HG03439 (cell line): ENCODE results near the gene KIZ.

Source experiments
- ATAC-seq: cut with Tn5 transposase; IDR thresholded peaks from one replicate; pipeline ENCODE4 v1.9.1; 2021; ENCODE audit warnings: mild to moderate bottlenecking, moderate library complexity; ENCODE audit not compliant: unreplicated experiment

The KIZ gene

GRCh38 chr20:21125849-21126580, at the start of gene KIZ:
KIZ (plus strand) TSS chr20:21126082; CDS start chr20:21126116, 34 bp downstream.
- peak; percentile 97 for ATAC-seq

DNA sequence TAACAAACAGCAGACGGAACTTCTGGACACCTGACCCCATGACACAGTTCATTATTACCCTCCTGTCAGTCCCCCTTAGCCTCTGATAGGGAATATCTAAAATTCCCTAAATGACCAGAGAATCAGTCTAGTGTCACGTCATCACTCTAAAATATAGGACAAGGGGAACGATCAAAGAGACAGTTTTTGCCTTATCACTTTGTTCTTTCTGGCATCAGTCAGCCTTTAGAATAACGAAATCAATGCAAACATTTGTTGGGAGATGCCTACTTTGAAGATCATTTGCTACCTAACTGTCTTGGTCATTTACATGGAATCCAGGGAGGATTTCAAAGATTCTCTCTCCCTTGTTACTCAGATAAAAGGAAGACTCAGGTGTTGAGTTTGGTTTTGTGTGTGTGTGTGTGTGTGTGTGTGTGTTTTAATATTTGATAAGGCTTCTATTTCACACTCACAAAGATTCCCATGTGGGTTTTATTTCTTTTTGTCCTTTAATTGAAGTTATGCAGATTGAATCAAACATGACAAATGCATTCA, 48.0 kb upstream of the KIZ start:
- ATAC-seq: no peak

DNA sequence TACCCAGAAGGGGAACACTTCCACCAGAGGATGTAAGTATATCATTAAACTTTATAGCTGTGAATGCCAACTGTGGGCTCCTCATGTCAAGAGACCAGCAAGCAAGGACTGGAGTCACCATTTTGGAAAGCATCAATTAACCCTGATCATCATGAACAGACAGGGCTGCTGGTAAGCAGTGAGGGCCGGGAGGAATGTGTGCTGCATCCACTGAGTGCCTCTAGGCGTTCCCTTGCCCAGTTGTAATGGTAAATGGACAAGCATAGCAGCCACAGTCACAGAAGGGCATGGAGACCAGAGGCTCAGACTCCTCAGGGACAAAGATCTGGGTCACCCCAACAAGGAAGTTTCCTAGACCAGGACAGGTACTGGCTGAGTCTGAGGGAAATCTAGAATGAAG, 43.3 kb upstream of the KIZ start:
- no peak for ATAC-seq

GRCh38 chr20:21083825-21084325, 42.0 kb upstream of the KIZ start:
- no peak for ATAC-seq

DNA sequence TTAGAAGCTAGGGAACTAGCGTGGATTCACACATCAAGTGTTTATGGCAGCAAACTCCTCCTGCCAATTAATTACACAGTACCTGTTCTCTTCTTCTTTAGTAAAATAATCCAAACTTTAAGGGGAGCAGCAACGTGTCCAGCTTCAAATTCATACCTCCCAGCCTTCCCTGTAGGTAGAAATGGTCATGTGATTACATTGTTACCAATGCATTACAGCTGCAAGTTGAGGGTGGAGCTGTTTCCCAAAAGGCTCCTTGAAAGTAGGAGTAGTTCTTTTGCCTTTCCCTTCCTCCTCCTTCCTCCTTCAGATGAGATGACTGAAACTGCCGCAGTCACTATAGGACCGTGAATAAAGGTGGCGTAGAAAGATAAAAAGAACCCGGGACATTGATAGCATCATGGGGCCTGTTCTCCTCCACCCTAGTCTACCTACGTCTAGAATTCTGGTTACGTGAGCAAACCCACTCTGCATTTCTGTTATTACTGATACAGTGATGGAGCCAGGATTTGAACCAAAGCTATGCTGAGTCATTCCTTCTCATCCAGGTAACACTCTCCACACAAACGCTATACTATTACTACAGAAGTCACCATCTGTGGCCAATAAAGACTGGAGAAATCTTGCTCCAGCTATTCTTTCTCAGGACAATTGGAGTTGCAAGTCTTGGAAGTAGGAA, 37.9 kb upstream of the KIZ start:
- ATAC-seq: no peak

GRCh38 chr20:21089391-21089790, 36.5 kb upstream of the KIZ start:
- no peak for ATAC-seq

DNA sequence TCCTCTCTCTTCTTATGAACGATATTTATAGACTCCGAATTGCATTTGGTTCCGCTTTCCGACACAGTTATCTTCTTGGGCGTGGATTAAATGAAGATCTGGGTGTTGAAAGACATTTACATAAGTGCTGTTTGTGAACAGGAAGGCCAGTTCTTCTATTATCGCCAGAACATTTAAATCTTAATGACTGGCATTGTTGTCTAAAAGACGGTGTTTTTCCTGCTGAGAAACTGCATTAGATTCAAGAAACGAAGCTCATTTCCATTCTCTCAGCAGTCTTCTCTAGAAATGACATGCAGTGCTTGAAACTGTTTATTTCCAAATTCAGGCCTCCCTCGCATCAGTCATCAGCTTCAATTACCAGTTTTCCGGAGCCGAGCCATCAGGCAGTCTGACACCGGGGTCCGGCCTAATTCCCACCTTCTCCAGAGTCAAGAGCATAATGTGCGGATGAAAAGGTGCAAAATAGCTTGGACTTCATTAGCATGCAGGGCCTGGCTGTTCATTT, 35.7 kb upstream of the KIZ start:
- no peak for ATAC-seq

DNA sequence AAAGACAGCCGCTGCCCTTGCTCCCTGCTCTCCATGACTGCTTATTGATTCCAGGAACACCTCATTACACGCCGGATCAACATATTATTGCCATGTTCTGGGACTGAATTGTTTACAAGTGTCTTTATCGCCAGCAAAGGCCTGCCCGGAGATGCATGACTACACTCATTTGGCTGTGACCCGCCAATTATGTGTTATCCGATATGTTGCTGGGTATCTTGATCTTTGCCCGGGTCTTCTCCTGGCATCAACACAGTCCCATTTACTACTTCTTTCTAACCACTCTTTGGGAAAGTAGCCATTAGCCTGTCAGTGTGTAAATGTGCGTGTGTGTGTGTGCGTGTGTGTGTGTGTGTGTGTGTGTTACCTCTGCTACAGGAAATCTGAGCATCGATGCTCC, 35.2 kb upstream of the KIZ start:
- ATAC-seq: no peak

- ATAC-seq: no peak
Observed at GRCh38 chr20:21092806-21093205, 33.1 kb upstream of the KIZ start.

DNA sequence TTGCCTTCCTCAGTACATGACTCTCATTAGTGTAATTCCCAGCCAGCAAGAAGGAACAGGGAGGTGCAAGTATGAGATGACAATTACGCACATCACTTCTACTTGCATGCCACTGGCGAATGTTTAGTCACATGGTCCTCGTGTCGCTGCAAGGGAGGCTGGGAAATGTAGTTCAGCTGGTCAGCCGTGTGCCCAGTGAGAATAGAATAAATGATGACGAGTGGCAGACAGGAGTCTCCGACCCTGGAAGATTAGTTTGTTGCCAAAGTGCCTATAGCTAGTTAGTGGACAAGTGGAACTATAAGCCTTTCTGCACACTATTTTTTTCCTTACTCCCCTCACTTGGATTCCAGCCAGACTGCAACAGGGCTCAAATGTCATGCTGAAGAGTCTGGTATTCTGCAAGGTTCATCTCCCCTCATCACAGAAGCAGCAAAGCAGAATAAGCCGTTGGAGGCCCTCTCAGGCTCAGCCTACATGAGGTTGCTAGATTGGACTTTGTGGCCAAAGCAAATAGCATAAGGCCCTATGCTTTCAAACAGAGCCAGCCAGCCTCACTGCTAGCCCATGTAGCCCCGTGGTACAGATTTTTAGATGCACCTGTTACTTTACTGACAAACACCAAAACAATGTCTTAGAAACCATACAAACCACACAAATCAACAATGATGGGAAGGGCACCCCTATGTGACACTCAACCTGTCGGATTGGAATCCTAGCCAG, 29.4 kb upstream of the KIZ start:
- no peak for ATAC-seq

- ATAC-seq: peak; percentile 53
Observed at GRCh38 chr20:21099751-21100577, 25.9 kb upstream of the KIZ start.

GRCh38 chr20:21100578-21101452, 25.1 kb upstream of the KIZ start:
- no peak for ATAC-seq

DNA sequence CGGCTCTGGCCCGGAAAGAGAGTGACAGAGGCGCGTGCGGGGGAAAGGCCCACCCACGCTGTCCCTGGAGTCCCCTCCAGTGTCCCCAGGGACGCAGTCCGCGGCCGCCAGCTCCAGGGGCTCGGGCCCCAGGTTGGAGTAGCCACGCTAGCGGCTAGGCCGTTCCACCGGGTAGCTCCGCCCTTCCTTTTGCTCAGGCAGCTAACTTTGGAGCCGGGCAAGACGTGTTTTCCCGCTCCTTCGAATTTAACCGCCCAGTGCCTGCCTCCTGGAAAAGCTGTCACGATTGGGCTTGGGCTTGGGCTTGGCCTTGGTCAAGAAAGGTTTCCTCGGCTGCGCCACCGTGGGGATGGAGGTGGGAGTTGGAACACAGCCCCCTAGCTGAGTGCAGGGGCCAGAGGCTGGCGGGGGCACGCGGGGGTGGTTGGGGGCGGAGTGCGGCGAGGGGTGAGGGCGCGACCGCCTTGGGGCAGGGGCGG, 24.4 kb upstream of the KIZ start:
- ATAC-seq: no peak

DNA sequence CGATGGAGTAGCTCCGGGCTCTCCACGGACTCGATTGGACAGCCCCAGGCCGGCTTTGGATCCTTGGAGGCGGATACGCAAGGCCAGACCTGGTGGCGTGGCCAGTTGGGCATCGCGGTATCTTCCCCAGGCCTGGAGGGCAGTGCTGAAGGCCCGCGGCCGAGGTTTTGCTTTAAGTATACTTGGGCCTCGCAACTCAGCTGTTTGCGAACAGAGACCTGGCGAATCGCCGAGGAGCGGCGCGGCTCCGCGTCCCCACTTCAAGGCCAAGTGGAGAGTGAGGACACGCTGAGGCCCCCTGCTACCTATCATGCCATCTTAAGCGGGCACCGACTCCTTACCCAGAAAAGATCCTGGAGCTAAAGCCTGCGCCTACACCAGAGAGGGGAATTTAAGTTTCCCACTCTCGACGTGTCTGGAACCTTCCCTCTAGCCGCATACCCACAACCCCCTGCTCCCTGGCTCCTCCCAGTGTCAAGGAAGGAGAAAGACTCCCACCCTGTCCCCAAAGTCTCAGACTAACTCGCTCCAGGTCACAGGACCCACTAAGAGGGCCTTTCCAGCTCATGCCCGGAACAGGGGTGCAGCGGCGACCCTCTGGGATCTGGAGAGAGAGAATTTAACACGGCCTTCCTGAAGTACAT, 23.8 kb upstream of the KIZ start:
- no peak for ATAC-seq

DNA sequence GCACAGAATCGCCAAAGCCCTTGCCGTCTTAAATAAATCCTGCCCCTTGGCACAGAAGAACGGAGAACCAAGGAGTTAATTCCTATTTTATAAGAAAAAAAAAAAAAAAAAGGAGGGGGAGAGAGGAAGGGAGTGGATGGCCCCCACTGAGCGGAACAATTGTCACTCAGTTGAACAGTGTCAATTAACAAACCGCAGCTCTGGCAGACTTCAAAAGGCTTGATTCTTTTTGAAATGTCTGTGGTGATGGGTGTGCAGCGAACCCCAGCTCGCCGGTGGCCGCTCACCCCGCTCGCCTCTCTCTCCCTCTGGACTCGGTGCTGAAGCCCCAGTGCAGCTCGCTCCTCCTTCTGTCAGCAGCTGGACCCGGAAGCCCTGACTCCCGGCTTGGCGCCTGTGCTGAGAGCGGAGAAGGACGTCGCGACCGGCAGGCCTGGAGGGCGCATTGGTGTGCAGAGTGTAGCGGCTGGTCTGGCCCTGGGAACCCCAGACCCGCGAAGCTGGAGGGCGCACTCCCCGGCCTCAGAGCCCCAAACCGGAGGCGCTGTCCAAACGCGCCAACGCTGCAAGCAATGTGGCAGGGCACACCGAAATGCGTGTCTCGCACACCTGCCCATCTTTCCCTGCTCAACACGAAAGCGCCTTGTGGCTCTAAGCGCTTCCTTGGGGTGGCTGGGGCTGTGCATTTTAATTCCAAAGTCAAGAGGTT, 23.1 kb upstream of the KIZ start:
- no peak for ATAC-seq

DNA sequence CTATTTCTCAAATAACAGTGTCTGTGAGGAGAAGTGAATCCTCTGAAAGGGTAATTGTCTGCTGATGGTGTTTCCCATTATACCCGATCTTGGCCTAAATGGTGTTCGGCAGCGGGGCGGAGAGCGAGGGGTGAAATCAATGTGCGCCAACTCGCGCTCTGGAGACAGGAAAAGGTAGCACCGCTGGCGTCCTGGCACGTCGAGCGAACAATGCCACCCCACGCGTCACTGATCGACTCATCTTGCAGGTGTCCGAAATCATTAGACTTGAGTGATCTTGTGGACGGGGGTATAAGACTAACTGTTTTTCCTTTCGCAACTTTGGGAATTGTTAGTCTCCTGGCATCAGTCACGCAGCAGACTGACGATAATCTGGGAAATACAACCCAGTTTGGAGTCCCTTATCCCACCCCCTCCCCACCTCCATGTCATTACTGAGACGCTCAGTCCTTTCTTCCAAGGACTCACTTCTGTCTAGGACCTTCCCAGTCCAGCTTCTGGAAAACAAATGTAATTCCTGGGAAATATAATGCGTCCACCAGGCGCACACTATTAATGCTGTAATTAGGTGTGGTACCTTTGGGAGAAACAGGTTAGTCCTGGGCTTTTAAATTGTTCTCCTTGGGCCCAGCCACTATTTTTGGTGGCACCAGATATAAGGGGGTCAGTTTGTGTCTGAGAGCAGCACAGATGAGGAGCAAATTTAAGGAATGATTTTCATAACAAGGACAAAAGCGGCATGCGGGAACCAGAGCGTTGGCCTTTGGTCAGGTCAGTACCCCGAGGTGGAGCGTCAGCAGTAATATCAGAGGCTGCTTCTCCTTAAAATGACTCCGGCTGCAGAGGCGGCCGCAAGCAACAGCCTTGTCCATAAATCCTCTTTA, 22.1 kb upstream of the KIZ start:
- ATAC-seq: no peak

DNA sequence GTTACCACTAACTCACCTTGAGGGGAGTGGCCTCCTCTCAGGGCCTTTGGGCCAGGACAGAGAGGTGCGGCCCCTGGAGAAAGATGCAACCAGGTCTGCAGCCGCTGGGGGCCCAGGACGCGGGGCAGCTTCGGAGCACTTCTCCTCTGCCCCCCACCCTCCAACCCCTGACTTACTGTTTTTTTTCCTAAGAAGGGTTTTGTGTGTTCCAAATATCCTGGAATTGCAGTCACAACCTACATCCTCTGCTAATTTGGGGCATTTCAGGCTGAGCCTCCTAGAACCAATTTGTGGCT, 21.5 kb upstream of the KIZ start:
- ATAC-seq: no peak
